HG02588 (cell line): ENCODE measurements around the gene KCNRG.
"Not testable (repeated sequence)": the region's sequence is repeated elsewhere in the genome, so short reads cannot be mapped to it uniquely, and the experiment has no call there.

Experiments used
- ATAC-seq: cut with Tn5 transposase; IDR thresholded peaks from one replicate; pipeline ENCODE4 v1.9.1; 2021; ENCODE audit warnings: mild to moderate bottlenecking, moderate library complexity; ENCODE audit not compliant: unreplicated experiment

Gene KCNRG

GRCh38 chr13:50011461-50011860, 3.8 kb upstream of the KCNRG start:
- ATAC-seq = no peak

- no peak for ATAC-seq
Observed at GRCh38 chr13:50012396-50013169, 2.7 kb upstream of the KCNRG start.

DNA sequence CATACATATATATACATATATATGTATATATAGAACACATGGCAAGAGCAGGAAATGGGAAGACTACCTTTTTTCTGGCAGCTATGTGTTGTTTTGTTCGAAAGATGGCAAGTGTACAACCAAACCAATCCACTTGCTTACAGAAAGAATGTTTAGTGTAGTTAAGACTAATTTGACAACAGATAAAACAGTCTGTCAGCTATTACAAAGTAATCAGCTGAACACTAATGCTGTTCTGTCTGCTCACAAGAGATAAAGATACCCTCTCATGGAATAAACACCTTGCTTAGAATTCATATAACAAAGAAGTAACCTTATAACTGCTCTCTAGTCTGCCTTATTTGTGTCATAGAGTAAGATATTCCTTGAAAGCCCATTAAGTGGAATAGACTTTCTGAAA, 858 bp upstream of the KCNRG start:
- no peak for ATAC-seq

GRCh38 chr13:50015750-50016149, 506 bp downstream of the KCNRG start:
- ATAC-seq = no peak

GRCh38 chr13:50016444-50016843, 1.2 kb downstream of the KCNRG start:
- no peak for ATAC-seq

- no peak for ATAC-seq
Observed at GRCh38 chr13:50017819-50018218, 2.6 kb downstream of the KCNRG start.

GRCh38 chr13:50025436-50025835, 10.2 kb downstream of the KCNRG start:
- ATAC-seq = no peak

GRCh38 chr13:50026788-50027473, 11.7 kb downstream of the KCNRG start:
- peak; percentile 99 for ATAC-seq

DNA sequence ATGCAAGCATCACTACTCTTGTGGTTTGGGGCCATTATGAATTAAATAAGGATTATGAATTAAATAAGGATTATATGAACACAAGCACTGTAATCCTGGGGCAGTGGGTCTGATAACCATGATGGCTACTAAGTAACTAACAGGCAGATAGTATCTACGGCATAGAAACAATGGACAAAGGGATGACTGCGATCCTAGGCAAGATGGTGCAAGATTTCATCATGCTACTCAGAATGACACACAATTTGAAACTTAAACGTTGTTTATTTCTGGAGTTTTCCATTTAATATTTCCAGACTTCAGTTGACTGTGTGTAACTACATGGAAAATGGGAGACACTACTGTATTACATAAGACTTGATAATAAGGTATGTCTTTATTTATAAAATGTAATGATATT, 15.1 kb downstream of the KCNRG start:
- no peak for ATAC-seq

- no peak for ATAC-seq
Observed at GRCh38 chr13:50033725-50034124, 18.5 kb downstream of the KCNRG start.

DNA sequence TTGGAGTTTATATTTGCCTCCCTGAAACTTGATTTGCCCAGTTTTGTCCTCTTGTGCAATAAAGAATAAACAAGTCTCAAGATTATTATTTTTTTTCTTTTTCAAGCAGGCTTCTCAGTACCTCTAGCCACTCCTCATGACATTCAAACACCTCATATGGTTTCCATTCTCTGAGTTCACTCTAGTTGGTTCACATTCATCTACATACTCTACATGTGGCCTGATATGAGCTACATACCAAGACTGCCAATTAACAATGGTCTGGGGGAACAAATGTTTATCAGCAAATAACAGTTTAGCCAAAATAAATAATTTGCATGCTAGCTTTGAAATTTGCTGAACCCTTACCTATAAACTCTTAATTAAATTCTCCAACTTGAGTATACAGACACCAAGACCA, 22.5 kb downstream of the KCNRG start:
- no peak for ATAC-seq

DNA sequence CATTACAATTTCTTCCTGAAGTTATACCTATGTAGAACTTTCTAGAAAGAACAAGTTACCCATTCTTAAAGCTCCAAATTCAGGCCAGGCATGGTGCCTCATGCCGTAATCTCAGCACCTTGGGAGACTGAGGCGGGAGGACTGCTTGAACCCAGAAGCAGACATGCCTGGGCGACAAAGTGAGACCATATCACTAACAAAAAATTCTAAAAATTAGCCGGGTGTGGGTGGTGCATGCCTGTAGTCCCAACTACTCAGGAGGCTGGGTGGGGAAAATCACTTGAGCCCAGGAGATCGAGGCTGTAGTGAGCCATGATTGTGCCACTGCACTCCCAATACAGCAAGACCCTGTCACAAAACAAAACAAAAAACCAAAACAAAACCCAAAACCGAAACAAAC, 23.0 kb downstream of the KCNRG start:
- ATAC-seq = no peak

DNA sequence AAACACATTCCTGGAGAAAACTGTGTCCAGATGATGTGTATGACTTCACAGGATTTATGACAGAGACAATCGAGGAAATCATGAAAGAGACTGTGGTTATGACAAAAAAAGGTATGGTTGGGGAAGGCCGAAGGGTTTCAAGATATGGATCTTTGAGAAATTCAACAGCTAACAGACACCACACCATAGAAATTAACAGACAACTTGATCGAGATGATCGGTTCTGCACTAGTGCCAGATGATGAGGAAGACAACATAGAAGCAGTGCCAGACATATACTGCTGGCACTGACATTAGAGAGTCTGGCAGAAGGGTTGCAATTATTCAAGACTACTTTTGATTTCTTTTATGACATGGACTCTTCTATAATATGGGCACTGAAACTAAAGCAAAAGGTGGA, 37.2 kb downstream of the KCNRG start:
- ATAC-seq = no peak

DNA sequence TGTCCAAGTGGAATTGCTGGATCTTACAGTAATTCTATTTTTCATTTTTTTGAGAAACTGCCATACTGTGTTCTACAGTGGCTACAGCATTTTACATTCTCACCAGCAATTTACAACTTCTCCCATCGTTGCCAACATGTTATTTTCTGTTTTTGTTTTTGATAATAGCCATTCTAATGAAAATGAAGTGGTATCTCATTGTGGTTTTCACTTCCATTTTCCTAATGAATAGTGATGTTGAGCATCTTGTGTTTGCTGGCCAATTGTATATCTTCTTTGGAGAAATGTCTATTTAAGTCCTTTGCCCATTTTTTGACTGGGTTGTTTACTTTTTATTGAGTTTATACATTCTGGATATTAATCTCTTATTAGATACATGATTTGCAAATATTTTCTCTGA, 38.6 kb downstream of the KCNRG start:
- ATAC-seq = no peak

- no peak for ATAC-seq
Observed at GRCh38 chr13:50055454-50055853, 40.2 kb downstream of the KCNRG start.

GRCh38 chr13:50060718-50061117, 45.5 kb downstream of the KCNRG start:
- ATAC-seq = no peak

- ATAC-seq = not testable (repeated sequence)
Observed at GRCh38 chr13:50062336-50062735, 47.1 kb downstream of the KCNRG start.

DNA sequence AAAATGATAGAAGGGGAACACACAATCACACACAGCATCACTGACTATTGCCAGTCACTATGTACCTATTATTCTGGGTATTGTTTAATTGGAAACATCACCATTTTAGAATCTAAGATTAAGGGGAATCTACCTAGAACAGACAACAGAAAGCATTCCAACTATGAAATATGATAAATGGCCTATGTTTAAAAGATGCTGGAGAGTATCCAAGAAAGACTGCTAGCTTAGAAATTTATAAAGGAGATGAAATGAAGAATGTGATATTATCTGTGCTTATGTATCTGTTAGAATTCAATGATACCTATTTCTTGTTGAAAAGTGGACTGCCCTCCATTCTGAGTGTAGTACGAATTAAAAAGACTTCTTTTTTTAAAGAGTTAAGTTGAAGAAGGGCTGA, 50.5 kb downstream of the KCNRG start:
- no peak for ATAC-seq

GRCh38 chr13:50068508-50068907, 53.3 kb downstream of the KCNRG start:
- no peak for ATAC-seq

DNA sequence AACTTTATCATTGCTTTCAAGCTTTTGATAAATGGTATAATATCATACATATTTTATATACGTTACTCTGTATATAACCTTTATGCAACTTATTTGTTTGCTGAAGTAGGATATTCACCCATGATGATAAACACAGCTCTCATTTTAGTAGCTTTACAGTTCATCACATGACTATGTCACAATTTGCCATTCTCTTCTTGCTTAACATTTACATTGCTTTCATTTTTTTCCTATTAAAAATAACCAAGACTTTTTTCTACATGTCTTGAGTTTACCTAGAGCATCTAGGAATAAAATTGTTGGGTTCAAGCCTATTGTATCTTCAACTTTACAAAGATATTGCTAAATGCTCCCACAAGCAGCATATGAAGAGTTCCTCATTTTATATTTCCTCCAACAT, 54.0 kb downstream of the KCNRG start:
- ATAC-seq = no peak

DNA sequence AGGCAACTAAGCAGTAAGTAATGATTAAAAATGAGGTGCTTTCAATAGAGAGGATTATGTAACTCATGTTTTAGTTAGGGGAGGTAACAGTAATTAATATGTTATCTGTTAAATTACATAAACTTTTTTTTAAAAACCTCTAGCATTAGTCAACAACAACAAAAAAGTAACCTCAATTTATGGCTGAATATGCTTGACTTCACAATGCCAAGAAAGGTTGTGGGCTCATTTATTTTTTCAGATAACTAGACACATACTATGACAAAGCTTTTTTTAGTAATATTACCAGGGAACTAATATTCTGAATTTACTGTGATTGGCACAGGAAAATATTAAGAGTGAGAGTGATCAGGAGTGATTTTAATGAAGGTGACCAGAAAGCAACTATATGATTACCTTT, 54.9 kb downstream of the KCNRG start:
- no peak for ATAC-seq
